Muscle layer of colon (tissue), 2 donors: ENCODE results near the gene RBM6.
A peak's percentile ranks its signal among the peaks of the same experiment; 100 is the strongest.
"Not testable (repeated sequence)": the region's sequence is repeated elsewhere in the genome, so short reads cannot be mapped to it uniquely, and the experiment has no call there.

Source experiments
- H3K27ac ChIP-seq: one replicate; pipeline ENCODE4 v1.7.0; 2013; ENCODE audit warnings: low read depth, mild to moderate bottlenecking, low read length, moderate library complexity
- H3K27me3 ChIP-seq, 2 donors: one replicate each; pipeline ENCODE4 v1.7.0; 2013; ENCODE audit warnings: low read length in 2 of 2, mild to moderate bottlenecking in 2 of 2; ENCODE audit not compliant: insufficient read depth in 2 of 2, control insufficient read depth in 1 of 2
- H3K36me3 ChIP-seq: one replicate; pipeline ENCODE4 v1.7.0; 2013; ENCODE audit warnings: mild to moderate bottlenecking, low read length; ENCODE audit not compliant: insufficient read depth
- H3K4me1 ChIP-seq: one replicate; pipeline ENCODE4 v1.7.0; 2013; ENCODE audit warnings: mild to moderate bottlenecking, low read length; ENCODE audit not compliant: insufficient read depth
- H3K4me3 ChIP-seq, 2 donors: one replicate each; pipeline ENCODE4 v1.7.0; 2013; ENCODE audit warnings: low read length in 2 of 2, low read depth in 1 of 2, mild to moderate bottlenecking in 1 of 2, moderate library complexity in 1 of 2
- H3K9ac ChIP-seq: one replicate; pipeline ENCODE4 v1.7.0; 2013; ENCODE audit warnings: low read length
- H3K9me3 ChIP-seq: one replicate; pipeline ENCODE4 v1.7.0; 2013; ENCODE audit warnings: mild to moderate bottlenecking, low read length
- donor health status: abdominal sarcoma.
- donor health status: Adenocarcinoma of cecum.

RBM6 gene

GRCh38 chr3:50047426-50047825, 107.5 kb downstream of the RBM6 start:
- Histone ChIP-seq H3K9me3 (no peaks in the 10 kb centered on the region), H3K27me3 (no peaks in the 10 kb centered on the region), H3K36me3 (peaks cover 31% of the 10 kb centered on the region), H3K4me1 (no peaks in the 10 kb centered on the region), H3K4me3 (no peak overlapping the region), H3K27ac (no peak overlapping the region), H3K9ac (no peak overlapping the region)

GRCh38 chr3:50050361-50050760, 110.4 kb downstream of the RBM6 start:
- H3K9me3 ChIP-seq, result no peaks in the 10 kb centered on the region
- H3K9ac ChIP-seq, result no peak overlapping the region
- H3K4me1 ChIP-seq, result no peaks in the 10 kb centered on the region
- no peaks in the 10 kb centered on the region for H3K27me3 ChIP-seq
- no peak overlapping the region for H3K4me3 ChIP-seq
- peaks cover 50% of the 10 kb centered on the region for H3K36me3 ChIP-seq
- no peak overlapping the region for H3K27ac ChIP-seq

GRCh38 chr3:50057756-50058155, 117.8 kb downstream of the RBM6 start:
- H3K27ac ChIP-seq, result no peak overlapping the region
- peaks cover 68% of the 10 kb centered on the region for H3K36me3 ChIP-seq
- no peaks in the 10 kb centered on the region for H3K27me3 ChIP-seq
- no peaks in the 10 kb centered on the region for H3K9me3 ChIP-seq
- no peak overlapping the region for H3K4me3 ChIP-seq
- H3K4me1 ChIP-seq, result no peaks in the 10 kb centered on the region
- no peak overlapping the region for H3K9ac ChIP-seq

- no peaks in the 10 kb centered on the region for H3K9me3 ChIP-seq
- H3K36me3 ChIP-seq, result peaks cover 78% of the 10 kb centered on the region
Measured at GRCh38 chr3:50068134-50068533, 128.2 kb downstream of the RBM6 start.

GRCh38 chr3:50078091-50078490, 138.1 kb downstream of the RBM6 start:
- no peak overlapping the region for H3K4me3 ChIP-seq
- H3K36me3 ChIP-seq, result peaks cover 23% of the 10 kb centered on the region
- H3K9ac ChIP-seq, result no peak overlapping the region
- H3K27ac ChIP-seq, result no peak overlapping the region
- no peaks in the 10 kb centered on the region for H3K9me3 ChIP-seq
- H3K27me3 ChIP-seq, result no peaks in the 10 kb centered on the region
- H3K4me1 ChIP-seq, result no peaks in the 10 kb centered on the region

More at GRCh38 chr3:50068134-50068533, 128.2 kb downstream of the RBM6 start:
- Histone ChIP-seq H3K4me1 (no peaks in the 10 kb centered on the region), H3K27me3 (no peaks in the 10 kb centered on the region), H3K4me3 (no peak overlapping the region), H3K9ac (no peak overlapping the region), H3K27ac (no peak overlapping the region)

GRCh38 chr3:50078622-50079021, 138.7 kb downstream of the RBM6 start:
- Histone ChIP-seq H3K9me3 (no peaks in the 10 kb centered on the region), H3K9ac (no peak overlapping the region), H3K36me3 (peaks cover 18% of the 10 kb centered on the region), H3K27me3 (no peaks in the 10 kb centered on the region), H3K4me3 (no peak overlapping the region), H3K4me1 (no peaks in the 10 kb centered on the region), H3K27ac (no peak overlapping the region)

- H3K4me1 ChIP-seq, H3K9ac ChIP-seq, H3K27me3 ChIP-seq, H3K27ac ChIP-seq, H3K4me3 ChIP-seq, H3K36me3 ChIP-seq, H3K9me3 ChIP-seq: not testable (repeated sequence)
Measured at GRCh38 chr3:50084951-50085350, 145.0 kb downstream of the RBM6 start.

- no peaks in the 10 kb centered on the region for H3K27me3 ChIP-seq
- peak within 1 kb of the TSS; percentile 95 to 99 for H3K4me3 ChIP-seq
- peak within 1 kb of the TSS; percentile 94 for H3K27ac ChIP-seq
- no peaks in the 10 kb centered on the region for H3K9me3 ChIP-seq
- H3K9ac ChIP-seq, result peak within 1 kb of the TSS; percentile 99
- peaks cover 31% of the 10 kb centered on the region for H3K36me3 ChIP-seq
- H3K4me1 ChIP-seq, result peaks cover 18% of the 10 kb centered on the region
Measured at GRCh38 chr3:50088725-50089608, 149.0 kb downstream of the RBM6 start, which contains the start of gene RBM5. RBM5 (plus strand) TSS chr3:50088919; CDS start chr3:50090435, 1,516 bp downstream.

- Histone ChIP-seq H3K27ac (peak overlapping the region; percentile 94), H3K36me3 (peaks cover 36% of the 10 kb centered on the region), H3K4me1 (peaks cover 18% of the 10 kb centered on the region), H3K9ac (peak overlapping the region; percentile 99), H3K9me3 (no peaks in the 10 kb centered on the region), H3K27me3 (no peaks in the 10 kb centered on the region), H3K4me3 (peak overlapping the region; percentile 95 to 99)
Measured at GRCh38 chr3:50089609-50089945, 149.6 kb downstream of the RBM6 start.

- H3K36me3 ChIP-seq, result peaks cover 50% of the 10 kb centered on the region
- no peaks in the 10 kb centered on the region for H3K27me3 ChIP-seq
- H3K9ac ChIP-seq, result no peak overlapping the region
- H3K9me3 ChIP-seq, result no peaks in the 10 kb centered on the region
- H3K4me1 ChIP-seq, result peaks cover 18% of the 10 kb centered on the region
- H3K27ac ChIP-seq, result no peak overlapping the region
- peak overlapping the region in 1 of 2 donors; percentile 99 for H3K4me3 ChIP-seq
Measured at GRCh38 chr3:50090984-50091383, 151.0 kb downstream of the RBM6 start.

GRCh38 chr3:50095352-50095998, 155.5 kb downstream of the RBM6 start:
- Histone ChIP-seq H3K9ac (no peak overlapping the region), H3K36me3 (peaks cover 75% of the 10 kb centered on the region), H3K9me3 (no peaks in the 10 kb centered on the region), H3K27me3 (no peaks in the 10 kb centered on the region), H3K4me3 (no peak overlapping the region), H3K4me1 (peaks cover 12% of the 10 kb centered on the region), H3K27ac (no peak overlapping the region)
